Nasal cavity respiratory epithelium epithelial cell of viscerocranial mucosa (primary cell): ENCODE measurements around the gene KDM7A. TPM values are rescaled to one million over a fixed set of nuclear protein-coding genes. Genes with fewer than 3 reads are reported as not detected.

ENCODE experiments used
- total RNA-seq: library from RNA; depleted of rRNA; stranded (reverse); fragments of >200 nt; gene quantifications from 2 replicates; pipeline ENCODE4 v1.2.3, GENCODE V29; 2014

The KDM7A gene
- 29.0 and 30.8 TPM in 2 replicates for total RNA-seq

GRCh38 chr7:140176811-140177702 lies at the start of gene KDM7A:
Gene KDM7A (minus strand): TSS chr7:140176983. CDS start chr7:140176937, 46 bp downstream.

GRCh38 chr7:140062528-140063299 lies 114.1 kb downstream of the KDM7A start, which contains the start of gene PARP12:
Gene PARP12 (minus strand): TSS chr7:140062951. CDS start chr7:140062847, 104 bp downstream.

Other genes starting within 250 kb of the KDM7A start
- 17.4 and 46.3 TPM in 2 replicates for gene PARP12, start 114.0 kb downstream of the KDM7A start, total RNA-seq
- gene SLC37A3, start 221.5 kb upstream of the KDM7A start, total RNA-seq = 48.9 and 73.6 TPM in 2 replicates
- gene RAB19, start 227.1 kb upstream of the KDM7A start, total RNA-seq = 0.50 TPM in 1 of 2 replicates, not detected in the other